Activated naive CD4-positive, alpha-beta T cell treated with anti-CD3 and anti-CD28 coated beads, Interleukin-2, amount 10 ng/mL, durations not matched to agents 5 hours and 36 hours (primary cell): ENCODE measurements around the gene RREB1. TPM values are rescaled to one million over a fixed set of nuclear protein-coding genes. Genes with fewer than 3 reads are reported as not detected.

Experiments
- total RNA-seq, 2 experiments: library from RNA; stranded (reverse); gene quantifications; one replicate each; pipeline ENCODE4 v1.2.3, GENCODE V29; 2021

Gene RREB1
- total RNA-seq: 10 to 100 TPM; 34.2 to 35.0 TPM

GRCh38 chr6:7107578-7108195 is at the start of gene RREB1:
RREB1 (plus strand) TSS chr6:7107961; CDS start chr6:7181912, 73,951 bp downstream.

Other genes with a start within 250 kb of the RREB1 start
- 100 to 1,000 TPM; 157 to 162 TPM for gene SSR1, start 205.2 kb downstream of the RREB1 start, total RNA-seq